Measurements from ENCODE around the gene GPR161. TPM values are rescaled to one million over a fixed set of nuclear protein-coding genes. Genes with fewer than 3 reads are reported as not detected.
A peak's percentile ranks its signal among the peaks of the same experiment; 100 is the strongest.

Gene GPR161
- total RNA-seq, 6 donors from 2014 or later = 1.0 to 13.6 (median 8.5) TPM

DNA sequence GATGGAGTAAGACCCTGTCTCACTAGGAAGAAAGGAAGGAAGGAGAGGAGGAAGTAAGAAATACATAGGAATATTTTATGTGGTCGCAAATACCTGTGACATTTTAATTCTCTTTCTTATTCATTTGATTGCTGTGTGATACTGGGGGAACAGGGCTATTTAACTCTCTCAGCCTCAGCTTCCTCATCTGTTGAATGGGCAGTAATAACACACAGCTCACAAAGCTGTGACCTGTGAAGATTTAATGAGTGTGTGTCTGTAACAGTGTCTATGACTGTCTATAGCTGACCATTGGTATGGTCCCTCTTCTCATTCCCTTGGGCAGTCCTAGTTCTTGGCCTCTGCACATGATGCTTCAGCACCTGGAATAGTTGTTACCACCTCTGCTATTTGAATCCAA is 13.6 kb upstream of the GPR161 start:
- 82 to 89% methylated on average over 1 of the region's 1 CpG for WGBS, 2 donors
- TF ChIP-seq, protein P1, sequence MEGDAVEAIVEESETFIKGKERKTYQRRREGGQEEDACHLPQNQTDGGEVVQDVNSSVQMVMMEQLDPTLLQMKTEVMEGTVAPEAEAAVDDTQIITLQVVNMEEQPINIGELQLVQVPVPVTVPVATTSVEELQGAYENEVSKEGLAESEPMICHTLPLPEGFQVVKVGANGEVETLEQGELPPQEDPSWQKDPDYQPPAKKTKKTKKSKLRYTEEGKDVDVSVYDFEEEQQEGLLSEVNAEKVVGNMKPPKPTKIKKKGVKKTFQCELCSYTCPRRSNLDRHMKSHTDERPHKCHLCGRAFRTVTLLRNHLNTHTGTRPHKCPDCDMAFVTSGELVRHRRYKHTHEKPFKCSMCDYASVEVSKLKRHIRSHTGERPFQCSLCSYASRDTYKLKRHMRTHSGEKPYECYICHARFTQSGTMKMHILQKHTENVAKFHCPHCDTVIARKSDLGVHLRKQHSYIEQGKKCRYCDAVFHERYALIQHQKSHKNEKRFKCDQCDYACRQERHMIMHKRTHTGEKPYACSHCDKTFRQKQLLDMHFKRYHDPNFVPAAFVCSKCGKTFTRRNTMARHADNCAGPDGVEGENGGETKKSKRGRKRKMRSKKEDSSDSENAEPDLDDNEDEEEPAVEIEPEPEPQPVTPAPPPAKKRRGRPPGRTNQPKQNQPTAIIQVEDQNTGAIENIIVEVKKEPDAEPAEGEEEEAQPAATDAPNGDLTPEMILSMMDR (IDR thresholded peaks at IDR 0.05) = no peak
- no peak for TF ChIP-seq POLR2AphosphoS5 (IDR thresholded peaks at IDR 0.05)
- H3K36me3 ChIP-seq = no peaks in the 10 kb centered on the region
- no peaks in the 10 kb centered on the region for H3K4me1 ChIP-seq
- no peak overlapping the region for H3K4me3 ChIP-seq
- no peak for DNase-seq
- no peaks in the 10 kb centered on the region for H3K9me3 ChIP-seq
- H3K27me3 ChIP-seq = no peaks in the 10 kb centered on the region
- ATAC-seq (ENCODE audit: low FRiP score in 2 of 2) = no peak
- H3K27ac ChIP-seq = no peak overlapping the region

GRCh38 chr1:168148916-168149315 is 12.2 kb upstream of the GPR161 start:
- ATAC-seq (ENCODE audit: low FRiP score in 2 of 2) (peak in 1 of 2 donors; percentile 19), DNase-seq (no peak)
- no peaks in the 10 kb centered on the region for H3K4me1 ChIP-seq
- no peaks in the 10 kb centered on the region for H3K36me3 ChIP-seq
- H3K27ac ChIP-seq = no peak overlapping the region
- no peaks in the 10 kb centered on the region for H3K9me3 ChIP-seq
- TF ChIP-seq POLR2AphosphoS5 (IDR thresholded peaks at IDR 0.05) (no peak), POLR2A (IDR thresholded peaks at IDR 0.05) (no peak), EP300 (IDR thresholded peaks at IDR 0.05) (no peak)
- TF ChIP-seq, protein P1 (IDR thresholded peaks at IDR 0.05) = no peak
- no peak overlapping the region for H3K4me3 ChIP-seq
- WGBS, 2 donors = 53 to 55% methylated on average over 4 of the region's 4 CpGs
- H3K27me3 ChIP-seq = no peaks in the 10 kb centered on the region

GRCh38 chr1:168146626-168147025 is 9.9 kb upstream of the GPR161 start:
- Histone ChIP-seq H3K27ac (no peak overlapping the region), H3K9me3 (no peaks in the 10 kb centered on the region), H3K27me3 (no peaks in the 10 kb centered on the region), H3K36me3 (no peaks in the 10 kb centered on the region), H3K4me1 (no peaks in the 10 kb centered on the region), H3K4me3 (no peak overlapping the region)
- DNase-seq = no peak
- no peak for TF ChIP-seq EP300 (IDR thresholded peaks at IDR 0.05)
- TF ChIP-seq, protein P1 (IDR thresholded peaks at IDR 0.05) = no peak
- no peak for TF ChIP-seq POLR2AphosphoS5 (IDR thresholded peaks at IDR 0.05)
- no peak for TF ChIP-seq POLR2A (IDR thresholded peaks at IDR 0.05)
- 83 to 86% methylated on average over 11 of the region's 11 CpGs for WGBS, 2 donors
- ATAC-seq (ENCODE audit: low FRiP score in 2 of 2) = no peak

- DNase-seq (no peak), ATAC-seq (ENCODE audit: low FRiP score in 2 of 2) (no peak)
- H3K9me3 ChIP-seq = no peaks in the 10 kb centered on the region
- no peaks in the 10 kb centered on the region for H3K27me3 ChIP-seq
- no peaks in the 10 kb centered on the region for H3K4me1 ChIP-seq
- TF ChIP-seq, protein P1 (IDR thresholded peaks at IDR 0.05) = no peak
- TF ChIP-seq POLR2AphosphoS5 (IDR thresholded peaks at IDR 0.05) (no peak), EP300 (IDR thresholded peaks at IDR 0.05) (no peak), POLR2A (IDR thresholded peaks at IDR 0.05) (no peak)
- H3K4me3 ChIP-seq = no peak overlapping the region
- no peaks in the 10 kb centered on the region for H3K36me3 ChIP-seq
- H3K27ac ChIP-seq = no peak overlapping the region
- WGBS, 2 donors = 52 to 55% methylated on average over 5 of the region's 5 CpGs
Measured at GRCh38 chr1:168146160-168146539, 9.4 kb upstream of the GPR161 start.
